Stimulated activated CD4-positive, alpha-beta T cell treated with anti-CD3 and anti-CD28 coated beads, Interleukin-15, amount 100 ng/mL, for 48 hours (primary cell): ENCODE data around the gene ALPK3.

ENCODE experiments used
- DNase-seq, 2 donors: peaks; one replicate each; pipeline ENCODE4 v3.0.0-alpha.2; 2020; ENCODE audit warnings: low read depth in 2 of 2

ALPK3 gene

GRCh38 chr15:84822653-84823281 lies 5.6 kb downstream of the ALPK3 start:
- DNase-seq: no peak

GRCh38 chr15:84823282-84823878 lies 6.2 kb downstream of the ALPK3 start:
- no peak for DNase-seq

- no peak for DNase-seq
These were observed 7.3 kb downstream of the ALPK3 start for GRCh38 chr15:84824260-84825007.

DNA sequence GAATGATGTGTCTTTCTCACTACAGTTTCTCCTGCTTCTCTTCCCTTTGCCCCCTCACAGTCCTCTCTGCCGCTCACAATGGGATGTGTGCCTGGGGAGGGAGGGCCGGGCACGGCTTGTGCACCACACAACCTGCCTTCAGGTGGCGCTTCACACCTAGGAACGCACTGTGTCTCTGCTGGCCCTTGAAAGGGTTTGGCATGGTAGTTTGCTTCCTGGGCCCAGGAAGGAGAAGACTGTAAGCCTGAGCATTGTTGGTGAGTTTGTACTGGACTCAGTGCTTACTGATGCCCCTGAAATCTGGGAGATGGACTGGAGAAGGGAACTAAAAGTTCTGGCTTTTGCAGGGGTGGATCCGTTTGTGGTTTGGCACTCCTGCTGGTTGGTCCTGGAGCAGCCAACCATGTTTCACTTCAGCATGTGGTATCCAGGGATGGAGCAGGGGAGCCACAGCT lies 9.2 kb downstream of the ALPK3 start:
- no peak for DNase-seq

GRCh38 chr15:84827246-84827645 lies 10.1 kb downstream of the ALPK3 start:
- no peak for DNase-seq

DNA sequence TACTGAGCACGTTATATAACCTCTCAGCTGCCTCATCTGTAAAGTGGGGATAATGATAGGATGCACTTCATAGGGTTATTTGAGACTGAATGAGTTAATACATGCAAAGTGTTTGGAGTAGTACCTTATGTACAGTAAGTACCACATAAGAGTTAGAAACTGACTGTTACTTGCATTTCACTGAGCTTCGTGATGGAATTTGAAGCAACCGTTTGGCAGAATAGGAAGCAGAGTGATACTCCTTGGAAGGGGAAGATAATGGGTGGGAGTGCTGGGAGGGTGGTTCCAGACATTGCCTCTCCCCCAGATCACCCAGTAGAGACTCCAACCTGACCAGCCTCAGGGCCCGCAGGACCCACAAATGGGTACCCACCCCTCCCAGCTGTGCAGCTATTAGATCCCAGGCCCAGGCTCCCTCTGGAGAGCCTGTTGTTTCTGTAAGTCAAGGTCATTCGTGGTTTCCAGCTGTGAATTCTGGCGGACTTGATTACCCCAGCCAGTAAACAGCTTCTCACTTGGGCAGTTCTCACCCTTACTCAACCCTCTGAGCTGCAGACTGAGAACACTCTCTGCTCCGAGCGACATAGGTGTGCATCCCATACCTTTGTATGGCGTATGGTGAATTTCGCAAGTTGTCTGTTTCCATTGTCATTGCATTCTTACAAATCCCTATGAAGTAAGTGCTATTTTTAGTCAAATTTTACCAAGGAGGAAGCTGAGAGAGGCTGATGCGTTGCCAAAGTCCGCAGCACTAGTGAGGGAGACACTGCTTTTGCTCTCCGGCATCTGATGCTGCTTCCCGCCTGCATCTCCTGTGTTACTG lies 11.1 kb downstream of the ALPK3 start:
- no peak for DNase-seq

GRCh38 chr15:84829428-84829827 lies 12.3 kb downstream of the ALPK3 start:
- no peak for DNase-seq

DNA sequence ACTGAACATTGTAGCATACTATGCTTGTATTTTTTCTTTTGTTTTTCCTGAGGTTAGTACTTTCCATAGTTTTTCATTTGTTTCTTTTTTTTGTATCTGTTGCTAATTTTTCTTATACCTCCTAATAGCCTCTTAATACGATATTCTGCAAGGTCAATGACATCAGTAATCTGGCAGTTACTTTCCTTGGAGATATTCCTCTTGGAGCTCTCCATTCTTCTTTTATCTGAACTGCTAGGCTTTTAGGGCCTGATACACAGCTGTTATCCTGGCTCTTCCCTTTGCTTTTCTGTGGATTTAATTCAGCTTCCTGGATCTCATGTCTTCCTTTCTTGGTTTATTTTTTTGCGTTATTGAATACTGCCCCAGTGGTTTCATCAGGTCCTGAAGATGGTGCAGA lies 12.9 kb downstream of the ALPK3 start:
- no peak for DNase-seq

DNA sequence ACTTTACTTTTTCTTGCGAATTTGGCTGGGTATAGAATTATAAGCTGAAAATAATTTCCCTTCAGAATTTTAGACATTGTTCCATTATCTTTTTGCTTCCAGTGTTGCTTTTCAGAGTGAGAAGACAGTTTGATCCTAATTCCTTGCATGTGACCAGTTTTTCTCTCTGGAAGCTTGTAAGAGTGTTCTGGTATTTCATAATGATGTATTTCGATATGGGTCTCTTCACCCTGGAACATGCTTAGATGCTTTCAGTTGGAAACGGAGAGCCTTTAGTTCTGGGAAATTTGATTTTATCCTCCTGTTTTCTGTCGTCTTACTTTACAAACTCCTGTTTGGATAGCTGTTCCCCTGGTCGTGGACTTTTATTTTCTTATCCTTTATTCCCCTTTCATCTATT lies 13.9 kb downstream of the ALPK3 start:
- DNase-seq: no peak

GRCh38 chr15:84831613-84832012 lies 14.5 kb downstream of the ALPK3 start:
- DNase-seq: no peak

DNA sequence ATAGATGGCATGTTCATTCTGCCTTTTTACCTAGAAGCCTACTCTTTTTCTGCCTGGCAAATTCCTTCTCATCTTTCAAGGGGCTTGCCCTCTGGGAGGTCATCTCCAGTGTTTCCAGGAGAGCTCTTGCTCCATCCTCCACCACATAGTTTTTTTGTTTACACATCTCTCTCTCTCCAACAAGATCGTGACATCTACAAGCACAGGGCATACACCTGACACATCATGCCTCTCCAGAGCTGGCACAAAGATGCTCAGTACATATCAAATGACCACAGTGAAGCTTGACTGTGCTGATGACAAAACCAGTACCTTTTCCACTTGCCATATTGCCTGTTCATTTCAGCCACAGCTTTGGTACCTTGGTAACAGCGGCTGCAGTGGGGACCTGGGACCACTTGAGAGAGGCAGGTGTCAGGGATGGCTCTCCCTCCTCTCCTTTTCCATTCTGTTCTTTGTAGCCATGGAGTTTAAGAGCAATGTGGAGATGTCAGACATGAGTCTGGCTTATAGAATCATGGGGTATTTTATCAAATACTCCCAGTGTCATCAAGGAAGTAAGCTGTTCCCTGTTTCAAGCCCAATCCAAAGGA lies 15.4 kb downstream of the ALPK3 start:
- DNase-seq: no peak

DNA sequence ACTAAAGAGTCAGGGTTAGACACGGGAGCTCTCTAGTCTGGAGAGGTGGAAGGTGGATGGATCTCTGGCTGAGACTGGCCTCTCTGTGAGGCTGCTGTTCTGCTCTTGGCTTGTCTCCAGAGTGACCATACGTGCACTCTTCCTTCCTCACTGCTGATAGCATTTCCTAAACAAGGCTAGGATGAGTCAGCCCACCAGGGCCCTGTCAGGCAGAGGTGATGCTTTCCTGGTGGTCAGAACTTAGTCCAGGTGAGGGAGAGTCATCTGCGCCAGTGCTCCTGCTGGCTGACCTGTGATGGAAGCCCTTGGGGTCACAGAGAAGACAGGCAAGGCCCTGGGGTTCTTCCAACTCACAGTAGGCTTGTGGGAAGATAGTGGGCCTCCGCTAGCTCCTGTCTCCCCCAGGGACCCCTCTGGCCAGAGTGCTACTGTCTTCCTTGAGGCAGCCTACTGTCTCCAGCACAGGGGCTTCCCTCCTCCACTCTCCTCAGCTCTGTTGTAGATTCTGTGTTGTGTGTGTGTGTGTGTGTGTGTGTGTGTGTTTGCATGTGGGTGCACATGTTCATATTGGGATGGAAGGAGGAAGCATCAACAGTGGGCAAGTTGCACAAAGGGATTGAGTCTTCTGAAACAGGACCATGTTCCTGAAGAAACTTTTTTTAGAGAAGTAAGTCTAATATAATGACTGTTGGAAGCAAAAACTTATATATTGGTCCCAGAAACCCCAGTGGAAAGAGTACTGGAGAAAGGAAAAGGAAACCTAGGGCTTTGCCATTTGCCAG lies 16.5 kb downstream of the ALPK3 start:
- no peak for DNase-seq

DNA sequence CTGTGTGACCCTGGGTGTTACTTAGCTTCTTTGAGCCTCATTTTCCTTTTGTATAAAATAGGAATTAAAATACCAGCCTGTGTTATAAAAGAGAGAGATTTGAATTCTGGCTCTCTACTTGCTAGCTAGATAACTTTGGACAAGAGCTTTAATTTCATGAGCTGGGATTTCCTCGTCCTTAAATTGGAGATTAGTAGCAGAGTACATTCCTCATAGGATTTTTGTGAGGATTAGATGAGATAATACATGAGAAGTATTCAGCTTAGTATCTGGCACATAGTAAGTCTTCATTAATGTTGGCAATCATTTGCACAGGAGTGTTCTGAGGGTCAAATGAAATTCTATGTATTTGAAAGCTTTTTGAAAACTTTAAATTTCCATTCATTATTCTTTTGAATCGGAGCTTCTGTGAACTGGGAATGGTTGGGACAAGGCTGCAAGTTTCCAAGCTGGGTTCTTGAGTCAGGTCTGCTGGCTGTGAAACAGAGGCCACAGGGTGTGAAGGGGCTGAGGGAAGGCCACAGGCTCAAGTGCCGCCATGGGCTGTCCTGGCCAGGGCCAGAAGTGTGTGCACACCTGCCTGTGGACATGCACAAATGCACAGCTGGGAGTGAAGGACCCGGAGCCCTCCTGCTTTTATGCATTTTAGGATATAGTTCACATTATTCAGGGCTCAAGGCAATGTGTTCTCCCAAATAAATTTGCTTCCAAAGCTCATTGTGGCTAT lies 17.2 kb downstream of the ALPK3 start:
- DNase-seq: no peak

DNA sequence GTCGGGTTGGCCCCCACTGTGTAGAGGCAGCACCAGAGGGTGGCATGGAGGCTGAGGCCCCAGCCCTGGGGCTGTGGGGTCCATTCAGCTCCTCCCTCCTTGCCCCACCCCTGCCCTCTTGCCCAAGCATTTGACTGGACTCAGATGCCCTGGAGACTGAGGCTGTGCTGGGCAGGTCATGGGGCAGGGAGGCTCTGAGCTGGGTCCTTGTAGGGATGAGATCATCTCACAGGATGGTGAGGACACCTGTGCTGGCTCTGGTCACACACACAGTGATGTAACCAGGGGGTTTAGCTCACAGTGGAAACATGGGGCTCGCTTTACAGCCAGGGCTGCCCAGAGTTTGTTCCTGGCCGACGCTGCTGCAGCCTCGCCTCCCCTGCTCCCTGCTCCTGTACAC lies 17.8 kb downstream of the ALPK3 start:
- no peak for DNase-seq

GRCh38 chr15:84835661-84836337 lies 18.6 kb downstream of the ALPK3 start:
- no peak for DNase-seq

GRCh38 chr15:84836844-84837243 lies 19.7 kb downstream of the ALPK3 start:
- DNase-seq: no peak

DNA sequence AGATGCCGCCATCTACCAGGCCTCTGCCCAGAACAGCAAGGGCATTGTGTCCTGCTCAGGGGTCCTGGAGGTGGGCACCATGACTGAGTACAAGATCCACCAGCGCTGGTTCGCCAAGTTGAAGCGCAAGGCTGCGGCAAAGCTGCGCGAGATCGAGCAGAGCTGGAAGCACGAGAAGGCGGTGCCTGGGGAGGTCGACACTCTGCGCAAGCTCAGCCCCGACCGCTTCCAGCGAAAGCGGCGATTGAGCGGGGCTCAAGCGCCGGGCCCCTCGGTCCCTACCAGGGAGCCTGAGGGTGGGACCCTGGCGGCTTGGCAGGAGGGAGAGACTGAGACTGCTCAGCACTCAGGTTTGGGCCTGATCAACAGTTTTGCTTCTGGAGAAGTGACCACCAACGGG lies 22.6 kb downstream of the ALPK3 start:
- no peak for DNase-seq

GRCh38 chr15:84840255-84840654 lies 23.1 kb downstream of the ALPK3 start:
- DNase-seq: no peak

DNA sequence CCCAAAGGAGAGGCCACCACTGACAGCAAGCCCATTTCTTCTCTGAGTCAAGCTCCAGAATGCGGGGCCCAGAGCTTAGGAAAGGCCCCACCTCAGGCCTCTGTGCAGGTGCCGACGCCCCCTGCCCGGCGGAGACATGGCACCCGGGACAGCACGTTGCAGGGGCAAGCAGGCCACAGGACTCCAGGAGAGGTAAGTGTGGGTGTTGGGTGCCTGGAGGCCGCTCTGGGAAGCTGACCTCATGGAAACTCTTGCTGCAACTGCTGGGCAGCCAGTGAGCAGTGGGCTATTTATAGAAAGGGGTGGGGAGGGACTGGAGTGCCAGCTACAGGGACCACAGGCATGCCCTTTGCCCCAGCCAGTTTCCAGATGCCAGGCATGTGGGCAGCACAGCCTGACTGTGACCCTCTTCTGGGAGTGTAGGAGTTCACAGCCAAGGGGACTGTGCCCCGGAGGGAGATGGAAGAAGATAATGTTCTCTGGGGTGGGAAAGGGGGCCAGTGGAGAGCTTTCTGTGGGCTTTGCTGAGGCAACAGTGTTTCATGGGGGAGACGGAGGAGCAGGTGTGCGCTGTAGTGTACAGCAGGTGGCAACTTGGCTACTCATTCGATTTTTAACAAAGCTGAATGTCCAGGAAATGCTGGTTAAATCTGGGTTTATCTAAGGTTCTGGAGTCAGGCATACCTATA lies 23.7 kb downstream of the ALPK3 start:
- DNase-seq: no peak
